ENCODE data around the gene TPRG1. TPM values are rescaled to one million over a fixed set of nuclear protein-coding genes. Genes with fewer than 3 reads are reported as not detected.

The TPRG1 gene
- total RNA-seq, 1 experiment from 2014 or later = not detected

GRCh38 chr3:189227249-189227648 lies 55.5 kb downstream of the TPRG1 start:
- DNase-seq (ENCODE audit: low spot score) = no peak

GRCh38 chr3:189229196-189229828 lies 57.5 kb downstream of the TPRG1 start:
- peak; percentile 36 for DNase-seq (ENCODE audit: low spot score)

DNA sequence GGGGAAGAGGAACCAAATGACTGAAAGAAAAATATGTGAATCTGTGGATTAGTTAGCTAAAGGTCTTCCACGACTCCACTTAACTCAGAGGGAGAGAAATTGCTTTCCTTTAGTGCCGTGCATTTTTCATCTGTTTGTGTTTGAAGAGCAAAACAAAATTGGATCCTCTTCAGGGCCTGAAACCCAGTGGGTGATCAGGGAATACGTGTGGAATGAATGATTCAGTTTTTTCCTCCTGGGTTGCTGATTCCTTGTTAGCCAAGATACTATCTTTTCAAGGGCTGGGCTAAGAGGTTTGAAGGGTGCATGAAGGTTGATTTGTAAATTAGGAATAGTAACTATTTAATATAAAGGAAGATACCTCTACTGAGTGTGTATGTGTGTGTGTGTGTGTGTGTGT lies 61.0 kb downstream of the TPRG1 start:
- no peak for DNase-seq (ENCODE audit: low spot score)

DNA sequence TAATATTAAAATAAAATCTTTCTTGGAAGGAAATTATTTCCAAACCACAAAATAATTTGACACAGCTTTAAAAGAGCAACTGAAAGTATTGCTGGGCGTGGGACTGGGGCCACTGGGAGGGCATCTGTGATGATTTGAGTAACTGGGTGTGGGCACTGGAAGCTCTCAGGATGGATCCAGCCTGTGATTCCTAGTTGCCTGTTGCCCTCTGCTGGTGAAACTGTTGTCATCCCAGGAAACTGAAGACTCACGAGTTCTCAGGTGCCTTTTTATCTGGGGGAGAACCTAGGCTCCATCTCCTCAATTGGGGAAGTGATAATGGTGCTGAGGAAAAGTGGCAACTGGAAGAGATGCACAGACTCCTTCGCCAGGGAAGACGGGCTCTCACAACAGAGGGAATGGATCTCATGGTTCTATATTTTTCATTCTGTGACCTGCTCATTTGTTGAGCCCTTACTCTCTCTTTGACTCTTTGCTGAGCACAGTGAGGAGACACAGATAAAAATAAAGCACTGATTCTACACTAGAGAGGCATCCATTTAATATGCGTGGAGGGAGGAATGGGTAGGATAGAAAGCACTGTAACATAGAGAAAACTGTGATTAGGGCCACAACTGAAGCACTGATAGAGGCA lies 61.6 kb downstream of the TPRG1 start:
- peak; percentile 86 for DNase-seq (ENCODE audit: low spot score)

DNA sequence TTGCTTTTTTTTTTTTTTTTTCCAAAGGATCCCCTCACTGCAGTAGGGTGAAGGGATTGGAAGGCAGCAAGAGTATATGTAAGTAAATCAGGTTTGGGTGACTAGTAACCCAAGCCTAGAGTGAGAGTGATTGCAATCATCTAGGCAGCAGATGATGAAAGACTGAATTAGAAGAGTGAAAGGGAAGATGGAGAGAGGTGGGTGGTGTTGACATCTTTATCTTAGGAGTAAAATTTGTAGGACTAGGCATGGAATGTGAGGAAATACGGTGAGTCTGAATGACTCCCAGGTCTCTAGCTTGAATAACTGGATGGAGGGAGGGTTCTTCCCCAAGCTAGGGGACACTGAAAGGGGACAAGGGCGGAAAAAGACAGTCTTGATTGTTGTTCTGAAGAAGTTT lies 63.4 kb downstream of the TPRG1 start:
- no peak for DNase-seq (ENCODE audit: low spot score)

GRCh38 chr3:189236352-189236751 lies 64.6 kb downstream of the TPRG1 start:
- no peak for DNase-seq (ENCODE audit: low spot score)

GRCh38 chr3:189237526-189237925 lies 65.8 kb downstream of the TPRG1 start:
- DNase-seq (ENCODE audit: low spot score) = no peak

GRCh38 chr3:189238071-189238470 lies 66.3 kb downstream of the TPRG1 start:
- no peak for DNase-seq (ENCODE audit: low spot score)

DNA sequence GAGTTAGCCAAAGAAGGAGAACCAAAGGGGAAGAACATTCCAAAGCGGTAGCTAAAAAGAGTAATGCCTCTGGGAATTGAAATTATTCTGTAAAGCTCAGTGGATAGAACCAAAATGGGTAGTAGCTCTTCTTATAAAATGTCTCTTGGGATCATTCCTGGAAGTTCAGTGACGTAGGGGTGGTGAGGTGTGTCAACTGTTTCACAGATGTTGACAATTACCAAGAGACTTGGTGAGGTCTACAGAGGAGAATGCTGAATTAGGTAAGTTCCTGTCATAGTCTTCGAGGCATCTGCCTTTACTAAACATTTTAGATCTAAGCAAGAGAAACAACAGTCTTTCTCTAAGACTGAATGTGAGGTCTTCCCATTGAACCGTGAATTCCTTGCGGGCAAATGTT lies 67.8 kb downstream of the TPRG1 start:
- no peak for DNase-seq (ENCODE audit: low spot score)

DNA sequence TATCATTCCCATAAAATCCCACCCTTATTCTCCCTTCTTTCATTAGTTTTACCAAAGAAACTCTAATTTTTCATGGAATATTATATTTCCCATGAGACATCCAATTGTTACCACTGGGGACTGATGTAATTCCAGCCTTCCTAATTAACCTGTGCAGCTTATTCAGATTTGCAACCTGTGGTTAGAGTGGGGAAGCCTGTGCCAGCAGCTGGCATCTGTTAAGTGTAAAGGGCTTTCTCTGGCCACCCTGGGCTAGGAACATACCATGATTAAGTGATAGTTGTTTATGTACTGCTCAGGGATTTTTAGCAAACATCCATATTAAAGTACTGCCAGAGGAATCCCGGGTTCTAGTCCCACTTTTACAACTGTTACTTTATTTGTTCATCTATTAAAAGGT lies 78.2 kb downstream of the TPRG1 start:
- DNase-seq (ENCODE audit: low spot score) = no peak

GRCh38 chr3:189258261-189258660 lies 86.5 kb downstream of the TPRG1 start:
- DNase-seq (ENCODE audit: low spot score) = no peak

DNA sequence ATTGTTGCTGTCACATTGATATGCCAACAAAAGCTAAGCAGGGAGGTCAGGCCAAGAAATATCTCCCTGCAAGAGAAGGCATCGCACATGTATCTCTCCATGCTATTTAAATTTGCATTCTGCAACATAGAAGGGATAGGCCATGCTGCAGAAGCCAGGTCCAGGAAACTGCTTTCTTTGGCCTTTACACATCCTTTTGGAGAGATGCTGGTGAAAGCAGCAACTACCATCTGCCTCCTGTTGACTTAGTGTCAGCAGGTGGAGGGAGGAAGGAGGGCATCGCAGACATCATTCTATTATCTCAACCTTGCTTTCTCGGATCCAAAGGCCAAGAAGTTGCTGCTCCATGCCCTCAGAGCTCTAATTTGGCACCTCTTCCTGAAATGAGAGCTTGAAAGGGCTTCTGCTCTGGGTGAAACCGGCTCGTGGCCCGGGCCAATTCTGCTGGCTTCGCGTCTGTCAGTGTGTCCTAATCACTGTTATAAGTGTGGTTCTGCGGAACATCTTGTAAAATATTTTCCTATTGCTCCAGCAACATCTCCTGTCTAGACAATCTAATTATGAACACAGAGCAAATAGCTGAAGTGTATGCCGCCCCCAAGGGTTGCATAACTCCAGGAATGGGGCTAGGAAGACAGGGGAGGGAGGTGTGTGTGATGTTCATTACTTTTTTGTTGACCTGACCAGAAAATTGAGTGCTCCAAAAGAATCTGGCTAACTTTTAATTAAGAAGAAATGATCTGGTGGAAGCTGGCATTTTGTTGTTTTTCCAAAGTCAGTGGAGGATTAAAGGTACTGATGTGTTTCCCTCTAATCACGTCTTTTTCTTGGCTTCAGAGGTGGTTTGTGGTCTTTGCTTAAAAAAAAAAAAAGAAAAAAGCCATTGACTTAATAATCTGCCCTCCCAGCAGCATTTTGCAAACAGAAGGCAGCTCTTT lies 89.1 kb downstream of the TPRG1 start:
- no peak for DNase-seq (ENCODE audit: low spot score)

DNA sequence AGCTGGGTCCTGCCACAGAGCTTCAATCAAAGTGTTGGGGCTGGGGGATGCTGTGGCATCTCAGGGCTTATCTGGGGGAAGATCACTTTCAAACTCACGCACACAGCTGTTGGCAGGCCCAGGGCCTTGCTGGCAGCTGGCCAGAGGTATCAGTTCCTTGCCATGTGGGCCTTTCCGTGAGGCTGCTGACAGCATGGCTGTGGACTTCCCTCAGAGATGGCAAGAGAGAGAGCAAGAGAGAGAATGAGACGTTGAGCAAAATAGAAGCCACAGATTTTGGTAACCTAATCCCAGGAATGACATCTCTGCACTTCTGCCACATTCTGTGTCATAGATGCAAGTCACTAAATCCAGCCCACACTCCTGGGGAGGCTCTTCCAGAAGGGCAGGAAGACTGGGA lies 91.0 kb downstream of the TPRG1 start:
- DNase-seq (ENCODE audit: low spot score) = no peak

DNA sequence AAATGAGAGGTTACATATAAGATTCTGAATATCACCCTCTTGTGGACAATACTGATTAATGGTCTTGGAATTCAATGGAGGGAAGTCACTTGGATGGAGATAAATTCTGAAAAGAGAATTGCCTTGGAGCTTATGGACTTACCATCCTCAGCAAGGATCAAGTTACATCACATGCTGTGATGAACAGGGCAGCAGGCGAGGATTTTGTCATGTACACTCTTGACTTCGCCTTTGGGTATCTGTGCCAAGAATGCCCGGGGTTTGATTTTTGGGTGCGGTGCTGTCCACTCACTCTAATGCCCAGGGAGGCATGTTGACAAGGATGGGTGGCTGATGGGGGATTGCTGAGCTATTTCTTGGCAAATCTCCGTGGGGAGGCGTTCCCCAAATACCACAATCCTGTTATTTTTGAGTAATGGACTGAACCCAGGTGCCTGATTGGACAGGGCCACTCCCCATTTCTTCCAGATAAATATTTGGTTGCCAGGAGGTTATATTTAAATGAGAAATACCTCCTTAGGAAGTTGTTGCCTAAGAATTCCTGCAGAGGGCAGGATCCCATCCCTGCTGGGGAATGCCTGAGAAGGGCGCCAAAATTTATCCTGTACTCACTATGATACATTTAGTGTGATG lies 96.3 kb downstream of the TPRG1 start:
- DNase-seq (ENCODE audit: low spot score) = peak; percentile 48

- no peak for DNase-seq (ENCODE audit: low spot score)
These were observed 97.6 kb downstream of the TPRG1 start for GRCh38 chr3:189269365-189269764.

DNA sequence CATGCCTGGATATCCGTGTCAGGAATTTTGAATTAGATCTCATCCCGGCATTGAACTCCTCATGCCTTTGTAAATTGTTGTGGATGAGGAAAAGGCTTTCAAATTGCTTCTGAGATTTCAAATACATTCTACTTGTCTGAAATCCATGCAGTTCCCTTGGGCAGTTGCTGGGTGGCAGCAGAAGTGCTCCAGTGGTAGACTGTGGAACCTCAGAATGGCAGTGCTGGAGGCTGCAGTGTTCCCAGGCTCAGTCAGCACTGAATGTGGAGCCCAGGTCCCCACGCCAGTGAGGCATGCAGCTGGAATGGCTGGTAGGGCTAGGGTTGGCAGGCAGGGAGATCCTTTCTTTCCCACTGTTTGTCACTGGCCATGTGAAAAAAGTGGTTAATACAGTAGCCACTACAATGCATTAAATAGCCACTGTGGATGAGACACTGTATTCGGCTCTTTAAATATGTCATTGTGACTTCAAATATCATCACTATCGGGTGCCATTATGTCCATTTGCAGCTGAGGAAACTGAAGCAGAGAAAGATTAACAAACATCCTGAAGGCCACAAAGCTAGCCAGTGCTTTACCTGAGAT lies 98.6 kb downstream of the TPRG1 start:
- DNase-seq (ENCODE audit: low spot score) = peak; percentile 75

DNA sequence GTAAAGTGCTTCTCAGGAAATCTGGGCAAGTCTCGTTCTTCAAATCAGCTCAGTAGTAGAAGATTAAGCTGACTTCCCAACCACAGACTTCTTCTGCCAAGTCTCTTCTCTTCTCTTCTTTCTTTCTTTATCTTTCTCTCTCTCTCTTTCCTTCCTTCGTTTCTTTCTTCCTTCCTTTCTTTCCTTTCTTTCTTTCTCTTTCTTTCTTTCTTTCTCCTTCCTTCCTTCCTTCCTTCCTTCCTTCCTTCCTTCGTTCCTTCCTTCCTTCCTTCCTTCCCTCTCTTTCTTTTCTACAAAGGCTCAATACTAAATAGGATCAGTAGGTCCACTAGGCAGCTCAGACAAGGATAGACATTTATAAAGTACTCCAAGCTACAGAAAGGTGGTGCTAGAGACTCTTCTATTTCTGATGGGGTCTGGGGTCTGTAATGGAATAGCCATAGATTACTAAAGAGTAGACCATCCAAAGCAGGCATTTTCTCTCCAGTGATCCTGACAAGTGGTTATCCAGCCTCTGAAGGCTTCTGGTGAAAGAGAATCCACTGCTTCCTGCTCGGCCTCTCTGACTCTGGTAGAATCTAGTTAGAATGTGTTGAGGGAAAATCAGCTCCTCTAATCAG lies 100.8 kb downstream of the TPRG1 start:
- peak; percentile 51 for DNase-seq (ENCODE audit: low spot score)

DNA sequence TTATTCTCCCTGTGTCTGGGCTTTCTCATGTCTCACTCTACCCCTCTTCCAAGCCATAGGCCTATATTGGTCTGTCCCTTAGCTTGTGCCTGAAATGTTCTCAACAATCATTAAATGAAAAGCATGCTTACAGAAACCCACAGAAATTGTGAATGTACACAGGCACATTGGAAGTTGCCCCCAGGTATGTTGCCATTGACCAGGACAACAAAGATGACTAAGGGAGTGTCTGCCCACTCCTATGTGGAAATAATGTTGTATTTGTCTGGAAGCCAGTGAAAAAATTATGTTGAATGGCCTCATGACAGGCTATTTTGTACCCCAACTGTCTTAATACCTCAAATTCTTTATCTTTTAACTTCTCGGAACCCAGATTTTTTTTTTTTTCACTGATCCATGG lies 102.0 kb downstream of the TPRG1 start:
- no peak for DNase-seq (ENCODE audit: low spot score)

GRCh38 chr3:189275182-189275581 lies 103.4 kb downstream of the TPRG1 start:
- no peak for DNase-seq (ENCODE audit: low spot score)

- no peak for DNase-seq (ENCODE audit: low spot score)
These were observed 104.1 kb downstream of the TPRG1 start for GRCh38 chr3:189275852-189276251.
